Stimulated activated CD8-positive, alpha-beta memory T cell treated with anti-CD3 and anti-CD28 coated beads, Interleukin-12 subunit alpha, Interleukin-12 subunit beta, amount 100 ng/mL, for 4 hours (primary cell): ENCODE data around the gene NPEPL1.

Experiments
- DNase-seq: peaks from one replicate; pipeline ENCODE4 v3.0.0-alpha.2; 2020; ENCODE audit warnings: low read depth

The NPEPL1 gene

DNA sequence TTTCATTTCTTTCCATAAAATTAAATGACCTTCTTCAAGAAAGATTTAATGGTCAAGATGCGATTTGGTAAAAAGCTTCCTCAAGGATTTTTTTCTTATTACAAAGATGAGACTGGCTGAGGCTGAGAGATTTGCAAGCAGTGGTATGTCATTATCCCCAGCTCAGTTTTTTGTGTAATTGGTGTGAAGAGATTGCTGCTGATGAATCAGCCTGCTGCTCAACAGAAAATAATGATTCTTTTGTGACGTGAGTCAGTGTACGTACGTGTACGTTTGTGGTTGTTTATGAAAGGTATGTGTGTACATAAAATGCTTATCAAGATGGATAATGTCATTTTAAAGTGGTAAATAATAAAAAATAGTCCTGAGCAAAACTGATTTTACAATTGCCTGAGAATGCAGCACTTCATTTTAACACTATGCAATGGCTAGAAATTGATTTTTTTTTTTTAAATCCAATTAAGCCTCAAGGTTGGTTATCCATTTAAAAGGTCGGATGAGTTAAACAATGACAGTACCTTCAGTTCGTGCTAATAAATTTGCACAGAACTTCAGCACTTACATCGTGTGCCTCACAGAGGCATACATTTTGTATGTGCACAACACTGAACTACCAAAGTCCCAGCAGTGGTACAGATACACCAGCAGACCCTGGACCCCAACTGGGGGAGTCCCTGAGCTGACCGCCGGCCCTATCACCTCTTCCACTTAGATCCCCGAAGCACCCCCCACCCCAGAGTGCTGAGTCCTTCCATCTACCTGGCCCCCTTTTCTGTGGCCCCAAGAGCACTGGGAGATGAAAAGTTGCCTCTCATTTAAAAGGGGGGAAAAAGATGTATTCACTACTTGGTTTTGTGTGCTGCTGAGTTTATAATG is 9.7 kb upstream of the NPEPL1 start:
- DNase-seq: no peak

DNA sequence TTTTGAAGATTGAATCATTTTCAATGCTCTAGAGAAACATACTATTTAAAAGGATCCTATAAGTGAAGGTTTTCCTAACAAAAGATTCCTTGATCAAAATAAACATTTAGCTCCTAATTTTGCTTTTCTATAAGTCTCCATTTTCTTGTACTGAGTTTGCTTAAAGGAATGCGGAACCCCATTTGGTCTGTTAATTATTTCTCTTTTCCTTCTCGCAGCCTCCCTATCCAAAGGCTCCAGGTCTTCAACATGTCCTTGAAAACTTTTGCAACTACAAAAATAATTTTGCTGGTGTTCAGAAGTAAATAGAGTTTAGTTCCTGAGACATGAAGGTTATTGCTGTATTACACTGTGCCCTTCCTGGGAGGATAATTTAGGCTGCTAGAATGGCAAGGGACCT is 8.3 kb upstream of the NPEPL1 start:
- no peak for DNase-seq

DNA sequence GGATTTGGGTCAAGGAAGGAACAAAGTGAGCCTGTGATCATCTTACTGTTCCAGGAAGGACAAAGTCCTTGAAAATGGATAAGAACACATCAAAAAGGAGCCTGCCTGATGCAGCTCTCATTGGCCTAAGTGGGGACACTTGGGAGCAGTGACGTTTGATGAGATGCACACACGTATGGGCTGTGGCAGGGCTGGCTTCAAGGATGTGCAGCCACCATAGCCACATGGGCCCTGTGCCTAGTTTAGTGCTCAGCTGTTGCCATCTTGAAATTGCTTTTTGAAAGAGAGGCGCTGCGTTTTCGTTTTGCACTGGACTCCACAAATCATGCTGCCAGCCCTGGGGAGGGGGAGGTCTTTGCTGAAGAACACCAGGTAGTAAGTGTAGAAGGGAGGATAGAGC is 6.6 kb upstream of the NPEPL1 start:
- DNase-seq: no peak

DNA sequence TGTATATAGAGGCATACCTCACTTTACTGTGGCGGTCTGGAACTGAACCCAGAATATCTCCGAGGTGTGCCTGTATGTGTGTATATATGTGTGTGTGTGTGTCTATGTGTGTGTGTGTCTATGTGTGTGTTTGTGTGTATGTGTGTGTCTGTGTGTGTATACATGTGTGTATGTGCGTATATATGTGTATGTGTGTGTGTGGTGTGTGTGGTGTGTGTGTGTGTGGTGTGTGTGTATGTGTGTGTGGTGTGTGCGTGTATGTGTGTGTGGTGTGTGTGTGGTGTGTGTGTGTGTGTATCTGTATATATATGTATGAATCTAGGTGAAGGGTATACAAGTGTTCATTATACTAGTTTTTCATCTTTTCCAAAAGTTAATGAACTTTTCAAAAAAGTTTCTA is 4.2 kb upstream of the NPEPL1 start:
- no peak for DNase-seq

DNA sequence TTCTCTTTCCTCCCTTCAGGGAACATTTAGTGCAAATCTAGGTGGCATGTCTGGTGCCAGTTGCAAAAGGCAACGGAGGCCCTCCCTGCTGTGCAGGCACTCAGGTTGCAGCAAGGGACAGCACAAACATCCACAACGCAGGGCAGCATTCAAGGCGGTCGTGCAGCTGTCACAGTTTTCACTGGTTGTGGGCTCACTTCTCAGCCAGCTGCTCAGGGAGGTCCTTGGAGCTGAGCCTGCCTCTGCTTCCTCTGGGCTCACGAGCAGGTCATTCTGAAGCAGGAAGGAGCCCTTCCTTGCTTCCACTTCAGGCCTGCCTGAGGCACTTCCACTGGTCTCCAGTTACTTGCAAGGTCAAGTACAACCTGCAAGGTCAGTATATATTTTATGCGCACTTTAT is 3.8 kb upstream of the NPEPL1 start:
- no peak for DNase-seq

DNA sequence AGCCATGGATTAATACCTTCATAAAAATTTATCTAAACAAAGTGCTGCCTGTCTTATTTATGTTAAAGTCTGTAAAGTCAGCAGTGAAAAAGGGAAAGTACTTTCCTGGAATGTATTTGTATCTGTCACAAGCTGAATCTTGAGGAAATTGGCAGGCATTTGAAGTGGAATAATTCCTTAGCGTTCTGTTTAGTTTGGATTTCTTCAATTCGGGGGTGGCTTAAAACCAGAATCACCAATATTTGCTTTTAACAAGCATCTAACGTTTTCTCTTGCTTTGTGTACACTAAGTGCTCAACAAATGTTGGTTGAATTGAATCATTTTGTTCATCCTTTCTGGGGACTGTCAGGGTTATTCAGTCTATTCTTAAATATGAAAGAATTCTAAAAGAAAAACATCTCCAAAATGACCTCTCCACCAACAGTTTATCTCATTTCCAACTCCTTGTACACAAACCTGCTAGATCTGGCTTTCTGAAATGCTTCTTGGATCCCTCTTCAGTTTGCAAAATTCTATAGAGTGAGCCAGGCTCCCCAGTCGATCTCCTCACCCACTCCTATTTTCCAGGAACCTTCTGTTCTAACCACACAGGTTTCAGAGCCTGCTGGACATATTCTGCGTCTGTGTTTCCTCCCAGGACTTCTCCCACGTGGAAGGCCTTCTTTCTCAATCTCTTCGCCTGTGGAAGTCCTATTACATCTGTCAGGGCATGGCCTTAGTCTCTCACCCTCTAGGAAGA is 2.0 kb upstream of the NPEPL1 start:
- DNase-seq: no peak

DNA sequence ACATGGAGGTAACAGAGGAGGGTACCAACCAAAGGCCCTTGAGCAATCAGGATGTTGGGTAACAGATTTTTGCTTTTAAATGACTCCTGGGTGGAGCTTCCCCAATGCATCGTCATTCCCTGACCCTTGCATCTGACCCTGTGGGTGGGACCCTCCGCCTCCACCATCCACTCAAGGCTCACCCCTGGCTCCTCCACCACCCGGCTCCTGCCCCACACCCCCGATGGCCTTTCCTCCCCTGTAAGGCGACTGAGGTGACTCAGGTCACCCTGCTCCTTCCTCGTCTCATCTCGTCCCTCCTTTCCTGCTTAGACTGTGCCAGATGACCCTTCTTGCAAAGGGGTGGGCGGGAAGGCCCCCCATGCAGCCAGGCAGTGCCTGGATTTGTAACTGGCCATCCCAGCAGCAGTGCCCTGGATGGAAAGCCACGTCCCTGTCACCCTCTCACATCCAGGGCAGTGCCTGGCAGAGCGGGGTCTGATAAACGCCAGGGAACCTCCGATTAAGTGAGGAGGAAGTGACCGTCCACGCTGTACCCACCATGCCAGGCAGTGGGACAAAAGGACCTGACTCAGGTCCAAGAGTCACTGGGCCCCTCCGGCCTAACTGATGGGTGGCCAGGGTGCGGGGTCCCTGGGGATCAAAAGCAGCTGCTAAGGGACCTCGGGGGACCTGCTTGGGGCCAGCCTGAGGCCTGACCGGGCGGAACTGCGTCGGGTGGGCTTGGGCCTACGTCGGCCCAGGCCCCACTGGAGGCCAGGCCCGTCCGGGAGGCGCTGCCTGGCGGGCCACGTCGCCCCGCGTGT is 624 bp upstream of the NPEPL1 start:
- no peak for DNase-seq

DNA sequence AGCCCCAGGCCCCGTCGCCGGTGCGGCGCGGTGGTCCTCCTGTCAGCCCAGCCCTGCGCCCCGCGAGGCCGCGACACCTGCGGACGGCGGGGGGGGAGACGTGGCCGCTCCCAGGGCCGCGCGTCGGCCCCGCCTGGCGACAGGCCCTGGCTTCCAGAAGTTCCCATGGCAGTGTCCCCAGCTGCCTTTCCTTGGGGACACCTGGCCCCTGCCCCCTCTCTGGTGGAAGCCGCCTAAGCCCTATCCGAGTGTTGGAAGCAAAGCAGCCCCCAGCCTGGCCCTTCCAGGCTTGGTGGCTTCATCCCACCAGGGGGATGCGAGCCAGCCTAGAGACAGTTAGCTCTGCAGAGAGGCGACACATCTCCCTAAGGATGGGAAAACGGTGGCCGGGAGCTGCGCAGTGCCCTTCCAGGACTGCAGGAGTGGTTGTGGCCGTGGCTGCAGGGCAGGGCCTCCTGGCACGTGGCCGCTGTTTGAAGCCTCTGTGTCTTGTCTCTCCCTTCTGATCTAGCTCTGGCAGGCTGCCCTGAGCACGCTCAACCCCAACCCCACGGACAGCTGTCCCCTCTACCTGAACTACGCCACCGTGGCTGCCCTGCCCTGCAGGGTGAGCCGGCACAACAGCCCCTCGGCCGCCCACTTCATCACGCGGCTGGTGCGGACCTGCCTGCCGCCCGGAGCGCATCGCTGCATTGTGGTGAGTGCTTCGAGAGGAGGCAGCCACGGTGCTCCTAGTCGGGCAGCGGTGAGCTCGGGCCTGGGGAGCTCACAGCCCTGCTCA is 816 bp downstream of the NPEPL1 start:
- no peak for DNase-seq

DNA sequence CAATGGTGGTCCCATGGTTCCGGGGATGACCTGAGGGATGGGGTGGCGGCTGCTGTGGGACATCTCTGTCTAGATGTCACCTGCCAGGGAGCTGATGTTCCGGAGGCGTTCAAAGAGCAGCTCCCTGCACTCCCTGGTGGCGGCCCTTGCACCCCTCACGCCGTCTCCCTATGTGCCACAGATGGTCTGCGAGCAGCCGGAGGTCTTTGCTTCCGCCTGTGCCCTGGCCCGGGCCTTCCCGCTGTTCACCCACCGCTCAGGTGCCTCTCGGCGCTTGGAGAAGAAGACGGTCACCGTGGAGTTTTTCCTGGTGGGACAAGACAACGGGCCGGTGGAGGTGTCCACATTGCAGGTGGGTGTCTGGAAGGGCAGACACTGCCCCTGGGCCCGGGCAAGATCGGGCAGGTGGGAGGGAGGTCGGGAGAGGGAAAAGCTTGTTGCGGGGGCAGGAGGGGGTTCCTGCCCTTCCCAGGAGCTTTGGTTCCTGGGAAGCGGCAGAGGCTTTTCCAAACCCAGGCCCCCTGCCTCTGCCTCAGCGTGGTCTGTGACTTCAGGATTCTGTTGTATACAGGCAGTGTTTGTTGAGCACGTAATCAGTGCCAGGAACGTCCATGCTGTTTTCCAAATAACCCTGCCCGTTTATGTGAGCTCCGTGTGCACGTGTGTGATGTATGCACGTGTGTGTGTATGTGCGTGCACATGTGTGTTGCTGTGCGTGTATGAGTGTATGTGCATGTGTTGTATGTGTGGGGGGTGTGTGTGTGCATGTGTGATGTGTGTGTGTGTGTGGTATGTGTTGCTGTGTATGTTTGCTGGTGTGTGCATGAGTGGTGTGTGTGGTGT is 1.9 kb downstream of the NPEPL1 start:
- no peak for DNase-seq

DNA sequence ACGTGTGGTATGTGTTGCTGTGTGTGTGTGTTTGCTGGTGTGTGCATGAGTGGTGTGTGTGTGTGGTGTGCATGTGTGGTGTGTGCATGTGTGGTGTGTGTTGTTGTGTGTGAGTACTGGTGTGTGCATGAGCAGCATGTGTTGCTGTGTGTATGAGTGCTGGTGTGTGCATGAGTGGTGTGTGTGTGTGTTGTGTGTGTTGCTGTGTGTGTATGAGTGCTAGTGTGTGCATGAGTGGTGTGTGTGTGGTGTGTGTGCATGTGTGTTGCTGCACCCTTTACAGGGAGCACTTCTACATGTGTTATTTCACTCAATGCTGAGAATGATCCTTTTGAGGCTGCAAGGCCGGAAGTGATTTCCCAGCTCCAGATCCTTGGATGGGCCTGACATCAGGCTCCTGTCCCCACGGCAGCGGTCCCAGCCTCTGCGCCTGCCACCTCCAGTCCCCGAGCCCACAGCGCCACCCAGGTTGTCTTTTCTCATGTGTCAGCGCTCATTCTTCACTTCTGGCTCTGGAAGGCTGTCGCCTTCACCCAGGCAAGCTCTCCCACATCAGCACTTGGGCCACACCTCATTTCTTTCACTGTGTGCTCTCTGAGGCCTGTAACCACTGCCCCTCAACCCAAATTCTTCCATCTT is 2.6 kb downstream of the NPEPL1 start:
- DNase-seq: no peak

DNA sequence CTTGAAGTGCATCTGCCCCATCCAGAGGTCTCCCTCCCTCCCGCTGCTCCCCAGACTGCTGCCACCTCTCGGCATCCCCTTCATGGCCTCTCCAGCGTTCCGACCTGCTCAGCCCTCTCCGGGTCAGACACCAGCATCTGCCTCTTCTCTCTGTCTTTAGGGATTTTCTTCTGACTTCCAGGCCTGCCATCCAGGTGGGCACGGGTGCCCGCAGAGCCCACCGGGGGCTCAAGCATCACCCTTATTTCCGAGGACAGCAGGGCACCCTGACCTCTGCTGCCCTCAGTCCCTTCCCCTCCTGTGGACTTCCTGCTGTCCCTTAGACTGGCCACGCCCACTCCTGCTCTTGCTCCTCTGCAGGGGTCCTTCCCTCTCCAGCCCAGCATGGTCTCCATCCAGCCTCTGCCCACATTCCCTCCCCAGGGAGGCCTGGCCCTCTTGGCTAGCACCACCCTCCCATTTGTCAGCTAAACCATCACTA is 3.3 kb downstream of the NPEPL1 start:
- DNase-seq: no peak

DNA sequence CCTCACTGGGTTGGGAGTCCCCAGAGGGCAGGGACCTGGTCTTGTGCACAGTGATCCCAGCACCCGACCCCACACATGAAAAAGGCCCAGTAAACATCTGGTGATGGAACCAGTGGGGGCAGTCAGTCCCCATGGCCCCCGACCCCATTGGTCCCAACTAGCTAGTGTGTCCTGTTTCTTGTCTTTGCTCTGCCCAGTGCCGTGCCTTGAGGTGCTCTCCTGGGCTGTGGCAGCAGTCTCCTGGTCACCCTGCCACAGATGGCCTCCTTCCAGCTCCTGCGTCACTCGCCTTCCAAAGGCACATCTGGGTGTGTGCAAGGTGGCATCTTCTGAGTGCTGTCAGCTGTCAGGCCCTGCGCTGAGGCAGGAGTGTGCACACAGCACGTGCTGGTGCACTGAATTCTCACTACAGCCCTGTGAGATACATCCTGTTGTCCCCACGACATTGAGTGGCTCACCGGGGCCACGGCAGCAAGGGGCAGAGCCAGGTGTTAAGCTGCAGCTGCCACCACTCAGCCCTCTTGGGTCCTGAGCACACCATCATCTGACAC is 3.9 kb downstream of the NPEPL1 start:
- no peak for DNase-seq

DNA sequence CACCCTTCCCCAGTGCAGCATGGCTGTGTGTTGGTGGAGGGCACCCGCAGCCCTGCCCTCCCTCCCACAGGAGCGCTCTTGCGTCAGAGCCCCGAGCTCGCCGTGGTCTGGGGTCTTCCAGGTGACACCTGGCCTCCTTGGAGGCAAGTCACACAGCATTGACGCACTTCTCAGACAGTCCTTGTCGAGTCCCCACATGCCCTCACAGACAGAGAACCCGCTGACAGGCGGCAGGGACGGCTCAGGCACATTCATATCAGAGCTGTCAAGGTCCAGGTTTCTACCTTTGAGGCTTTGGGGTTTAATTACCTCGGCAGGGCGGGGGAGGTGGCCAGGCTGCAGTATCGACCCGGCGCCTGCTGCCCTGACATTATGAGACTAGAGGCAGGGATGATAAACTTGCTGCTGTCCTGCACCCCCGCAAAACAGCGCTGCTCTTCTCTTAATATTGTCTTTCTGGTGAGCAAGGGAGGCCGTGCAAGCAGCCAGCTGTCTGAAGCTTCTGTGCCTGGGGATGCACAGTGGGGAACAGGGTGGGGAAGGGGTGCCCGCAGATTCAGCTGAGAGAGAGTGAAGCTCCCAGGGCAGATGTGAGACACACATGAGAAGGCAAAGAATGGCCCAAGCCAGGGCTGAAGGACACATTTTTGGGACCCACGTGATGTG is 4.7 kb downstream of the NPEPL1 start:
- DNase-seq: no peak

DNA sequence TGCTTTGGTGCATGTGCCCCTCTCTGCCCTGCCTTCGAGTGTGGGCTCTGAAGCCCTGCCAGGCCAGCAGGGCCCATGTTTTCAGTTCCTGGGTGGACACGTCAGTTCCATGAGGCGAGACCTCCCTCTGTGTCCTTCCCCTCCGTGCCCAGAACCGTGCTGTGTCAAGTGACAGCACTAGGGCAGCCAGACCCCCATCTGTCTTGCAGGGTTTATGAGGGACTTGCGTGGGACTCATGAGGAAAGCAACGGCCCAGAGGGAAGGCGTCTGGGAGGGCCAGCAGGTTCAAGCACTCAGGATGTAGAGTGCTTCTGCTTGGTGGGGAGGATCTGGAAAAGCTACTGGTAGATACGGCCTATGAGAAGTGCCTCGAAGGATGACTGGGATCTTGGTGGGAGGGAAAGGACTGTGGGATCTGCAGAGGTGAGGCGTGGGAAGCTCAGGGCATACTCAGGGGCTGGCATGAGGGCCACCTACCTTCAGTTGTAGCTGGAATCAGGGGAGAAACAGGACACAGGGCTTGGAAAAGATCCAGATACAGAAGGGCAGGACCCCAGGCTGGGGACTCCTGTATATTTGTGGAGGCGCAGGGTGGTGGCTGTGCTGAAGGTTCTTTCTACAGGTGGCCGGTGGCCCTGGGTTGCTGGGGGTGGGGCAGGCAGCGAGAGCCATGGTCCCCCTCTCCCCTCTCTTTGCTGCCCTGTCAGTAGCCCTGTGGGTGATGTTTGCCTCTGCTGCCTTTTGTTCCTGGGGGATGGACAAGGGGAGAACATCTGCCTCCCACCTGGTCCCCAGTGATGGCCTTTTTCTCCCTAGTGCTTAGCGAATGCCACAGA is 5.5 kb downstream of the NPEPL1 start:
- no peak for DNase-seq

DNA sequence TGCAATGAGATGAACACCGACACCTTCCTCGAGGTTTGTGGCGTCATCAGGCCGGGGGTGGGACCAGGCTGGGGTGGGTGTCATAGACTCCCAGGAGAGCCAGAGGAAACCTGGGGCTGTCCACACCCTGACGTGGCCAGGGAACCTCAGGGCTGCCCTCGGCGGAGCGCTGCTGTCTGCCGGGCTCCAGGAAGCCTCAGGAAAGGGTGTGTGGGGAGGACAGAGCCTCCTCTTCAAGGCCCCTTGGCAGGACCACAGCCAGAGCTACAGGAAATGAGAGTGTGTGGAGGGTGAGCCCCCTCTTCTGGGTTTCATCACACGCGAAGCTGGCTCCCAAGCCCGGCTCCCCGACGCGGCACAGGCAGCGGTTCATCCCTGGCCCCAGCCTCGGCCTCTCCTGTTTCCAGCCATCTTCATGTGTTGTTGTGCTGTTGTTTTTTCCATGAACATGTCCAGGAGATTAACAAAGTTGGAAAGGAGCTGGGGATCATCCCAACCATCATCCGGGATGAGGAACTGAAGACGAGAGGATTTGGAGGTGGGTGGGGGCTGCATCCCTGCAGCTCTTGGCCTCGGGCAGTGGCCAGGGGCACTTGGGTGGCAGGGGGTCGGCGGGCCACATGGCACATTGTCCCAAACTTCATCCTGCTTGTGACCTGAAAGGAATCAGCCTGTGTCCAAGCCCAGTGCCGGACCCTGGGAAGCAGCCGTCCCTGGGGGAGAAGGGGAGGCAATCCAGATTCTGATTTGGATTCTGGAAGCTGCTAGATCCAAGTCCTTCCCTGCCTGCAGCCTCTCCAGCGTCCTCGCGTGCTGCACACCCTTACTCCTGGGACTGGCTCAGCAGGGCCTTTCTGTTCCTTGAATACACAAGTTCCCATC is 6.4 kb downstream of the NPEPL1 start:
- no peak for DNase-seq

DNA sequence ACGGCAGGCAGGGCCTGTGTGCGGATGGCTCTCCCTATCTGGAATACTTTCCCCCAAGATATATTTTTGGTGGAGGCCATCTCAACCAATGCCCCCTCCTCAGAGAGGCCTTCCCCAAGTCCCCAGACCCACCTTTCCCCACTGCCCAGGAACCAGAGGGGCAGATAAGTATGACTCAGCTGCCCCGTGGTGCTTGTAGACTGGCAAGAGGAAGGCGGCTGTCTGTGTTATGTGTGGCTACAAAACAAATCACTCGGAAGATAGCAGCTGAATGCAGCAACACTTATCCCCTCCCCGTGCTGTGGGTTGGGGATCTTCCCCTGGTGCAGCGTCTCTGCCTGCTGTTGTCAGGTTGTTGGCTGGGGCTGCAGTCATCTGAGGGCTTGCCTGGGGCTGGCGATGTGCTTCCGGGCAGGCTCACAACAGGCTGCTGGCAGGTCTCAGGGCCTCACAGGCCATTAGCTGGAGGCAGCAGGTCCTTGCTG is 7.1 kb downstream of the NPEPL1 start:
- no peak for DNase-seq

DNA sequence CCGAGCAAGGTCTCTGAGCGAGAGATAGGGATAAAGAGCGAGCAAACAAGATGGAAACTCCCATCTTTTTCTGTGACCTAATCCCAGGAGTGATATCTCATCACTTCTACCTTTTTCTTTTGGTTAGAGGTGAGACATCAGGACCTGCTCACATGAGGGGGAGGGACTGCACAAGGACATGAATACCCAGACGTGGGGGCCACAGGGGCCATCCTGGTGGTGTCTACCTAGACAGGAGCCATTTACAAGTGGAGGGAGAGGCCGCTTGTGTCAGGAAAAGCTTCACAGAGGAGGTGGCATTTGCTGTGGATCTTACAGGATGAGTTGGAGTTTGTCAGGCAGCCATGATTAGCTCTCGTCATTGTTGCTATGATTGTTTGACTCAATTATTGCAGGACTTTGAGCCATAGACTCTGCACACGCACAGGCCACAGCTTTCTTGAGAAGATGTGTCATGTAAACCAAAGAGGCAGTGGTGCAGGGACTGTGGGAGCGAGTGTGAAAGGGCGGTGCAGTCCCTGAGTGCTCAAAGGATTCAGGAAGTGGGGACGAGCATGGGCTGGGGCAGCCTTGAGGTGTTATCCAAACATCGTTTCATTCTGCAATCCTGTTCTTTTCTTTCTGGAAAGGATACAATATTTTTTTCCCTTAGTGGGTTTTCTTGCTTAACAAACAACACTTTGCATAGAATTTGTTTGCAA is 7.7 kb downstream of the NPEPL1 start:
- DNase-seq: no peak
